ENCODE data around the gene SLC12A8. TPM values are rescaled to one million over a fixed set of nuclear protein-coding genes. Genes with fewer than 3 reads are reported as not detected.
A peak's percentile ranks its signal among the peaks of the same experiment; 100 is the strongest.

The SLC12A8 gene
- total RNA-seq, 1 donor from 2014 or later: 0.58 TPM

GRCh38 chr3:125213364-125213755 is 812 bp upstream of the SLC12A8 start:
- CTCF ChIA-PET: no interaction called here
- intact Hi-C loops (cut with micrococcal nuclease): loop anchor here (5.0 kb wide), 1 partner anchor 156 kb away; the partner anchor contains the start of gene HEG1
- no peak for TF ChIP-seq CTCF (IDR thresholded peaks at IDR 0.05)

GRCh38 chr3:125212091-125212508 is 448 bp downstream of the SLC12A8 start:
- no peaks in the 10 kb centered on the region for H3K9me3 Mint-ChIP-seq
- H3K36me3 Mint-ChIP-seq (ENCODE audit: low read depth): no peaks in the 10 kb centered on the region
- intact Hi-C loops (cut with micrococcal nuclease): loop anchor here (5.0 kb wide), 1 partner anchor 155 kb away; the partner anchor contains the start of gene HEG1
- H3K4me1 Mint-ChIP-seq: peaks cover 9% of the 10 kb centered on the region
- no peak for TF ChIP-seq CTCF (IDR thresholded peaks at IDR 0.05)
- POLR2A ChIA-PET: no interaction called here
- peak overlapping the region; percentile 57 for H3K4me3 Mint-ChIP-seq
- H3K27me3 Mint-ChIP-seq: peaks cover 33% of the 10 kb centered on the region
- CTCF ChIA-PET: no interaction called here
- DNase-seq (no peak), ATAC-seq (ENCODE audit: low read depth) (peak; percentile 10)
- no peak overlapping the region for H3K27ac Mint-ChIP-seq

More at GRCh38 chr3:125213364-125213755, 812 bp upstream of the SLC12A8 start:
- Mint-ChIP-seq H3K4me3 (no peak overlapping the region), H3K27ac (no peak overlapping the region), H3K9me3 (no peaks in the 10 kb centered on the region), H3K27me3 (peaks cover 33% of the 10 kb centered on the region), H3K36me3 (ENCODE audit: low read depth) (no peaks in the 10 kb centered on the region), H3K4me1 (peaks cover 9% of the 10 kb centered on the region)
- ATAC-seq (ENCODE audit: low read depth) (no peak), DNase-seq (no peak)
- POLR2A ChIA-PET: no interaction called here

- Mint-ChIP-seq H3K4me3 (peak overlapping the region; percentile 57), H3K4me1 (peaks cover 9% of the 10 kb centered on the region), H3K27ac (no peak overlapping the region), H3K9me3 (no peaks in the 10 kb centered on the region), H3K36me3 (ENCODE audit: low read depth) (no peaks in the 10 kb centered on the region), H3K27me3 (peaks cover 33% of the 10 kb centered on the region)
- no peak for DNase-seq
- intact Hi-C loops (cut with micrococcal nuclease): loop anchor here (5.0 kb wide), 1 partner anchor 154 kb away; the partner anchor contains the start of gene HEG1
- no peak for TF ChIP-seq CTCF (IDR thresholded peaks at IDR 0.05)
- POLR2A ChIA-PET: no interaction called here
- CTCF ChIA-PET: no interaction called here
- no peak for ATAC-seq (ENCODE audit: low read depth)
These were observed 941 bp downstream of the SLC12A8 start for GRCh38 chr3:125211523-125212090.

GRCh38 chr3:125207949-125208568 is 4.5 kb downstream of the SLC12A8 start:
- Mint-ChIP-seq H3K4me1 (peaks cover 3% of the 10 kb centered on the region), H3K4me3 (no peak overlapping the region), H3K36me3 (ENCODE audit: low read depth) (no peaks in the 10 kb centered on the region), H3K27me3 (peaks cover 20% of the 10 kb centered on the region), H3K27ac (no peak overlapping the region), H3K9me3 (peaks cover 3% of the 10 kb centered on the region)
- CTCF ChIA-PET: no interaction called here
- intact Hi-C loops (cut with micrococcal nuclease): no loop called here
- TF ChIP-seq CTCF (IDR thresholded peaks at IDR 0.05): no peak
- ATAC-seq (ENCODE audit: low read depth): no peak
- DNase-seq: no peak
- POLR2A ChIA-PET: no interaction called here

- ATAC-seq (ENCODE audit: low read depth): no peak
- no peaks in the 10 kb centered on the region for H3K36me3 Mint-ChIP-seq (ENCODE audit: low read depth)
- H3K9me3 Mint-ChIP-seq: peaks cover 3% of the 10 kb centered on the region
- ChIA-PET CTCF (no interaction called here), POLR2A (no interaction called here)
- DNase-seq: no peak
- peaks cover 20% of the 10 kb centered on the region for H3K27me3 Mint-ChIP-seq
- no peak overlapping the region for H3K27ac Mint-ChIP-seq
- no peak for TF ChIP-seq CTCF (IDR thresholded peaks at IDR 0.05)
- peaks cover 3% of the 10 kb centered on the region for H3K4me1 Mint-ChIP-seq
- no peak overlapping the region for H3K4me3 Mint-ChIP-seq
- intact Hi-C loops (cut with micrococcal nuclease): no loop called here
These were observed 5.0 kb downstream of the SLC12A8 start for GRCh38 chr3:125207507-125207906.
